H1 (cell line): ENCODE data around the gene TTC32.

Experiments
- POLR2AphosphoS5 ChIP-seq: IDR thresholded peaks from 2 replicates; pipeline ENCODE4 v1.6.1; 2011; ENCODE audit warnings: low read depth, low read length
- ZNF274 ChIP-seq: IDR thresholded peaks from 2 replicates; pipeline ENCODE4 v1.7.0; 2012; ENCODE audit warnings: low read length, borderline replicate concordance; ENCODE audit errors: extremely low read depth

GRCh38 chr2:19865151-19865550 lies 36.6 kb downstream of the TTC32 start:
- TF ChIP-seq POLR2AphosphoS5 (no peak), ZNF274 (no peak)
